Measurements from ENCODE around the gene CBY2.
A peak's percentile ranks its signal among the peaks of the same experiment; 100 is the strongest.

CBY2 gene

GRCh38 chr13:45702869-45703391 lies 810 bp downstream of the CBY2 start:
- no peak for DNase-seq (ENCODE audit: low read depth)

- no peak for DNase-seq (ENCODE audit: low read depth)
These were observed 2.2 kb downstream of the CBY2 start for GRCh38 chr13:45704211-45704739.

GRCh38 chr13:45704854-45705695 lies 3.0 kb downstream of the CBY2 start:
- DNase-seq (ENCODE audit: low read depth): no peak

- DNase-seq (ENCODE audit: low read depth): no peak
These were observed 3.8 kb downstream of the CBY2 start for GRCh38 chr13:45705918-45706317.

GRCh38 chr13:45707516-45708100 lies 5.5 kb downstream of the CBY2 start:
- no peak for DNase-seq (ENCODE audit: low read depth)

- DNase-seq (ENCODE audit: low read depth): no peak
These were observed 9.8 kb downstream of the CBY2 start for GRCh38 chr13:45711951-45712350.

- DNase-seq (ENCODE audit: low read depth): no peak
These were observed 11.1 kb downstream of the CBY2 start for GRCh38 chr13:45713106-45713690.

GRCh38 chr13:45713721-45714120 lies 11.6 kb downstream of the CBY2 start:
- DNase-seq (ENCODE audit: low read depth): no peak

GRCh38 chr13:45714170-45714569 lies 12.1 kb downstream of the CBY2 start:
- no peak for DNase-seq (ENCODE audit: low read depth)

- no peak for DNase-seq (ENCODE audit: low read depth)
These were observed 13.2 kb downstream of the CBY2 start for GRCh38 chr13:45715351-45715750.

GRCh38 chr13:45717349-45717748 lies 15.2 kb downstream of the CBY2 start:
- no peak for DNase-seq (ENCODE audit: low read depth)

- peak; percentile 21 for DNase-seq (ENCODE audit: low read depth)
These were observed 15.9 kb downstream of the CBY2 start for GRCh38 chr13:45718063-45718462.

GRCh38 chr13:45718992-45719391 lies 16.9 kb downstream of the CBY2 start:
- DNase-seq (ENCODE audit: low read depth): no peak

GRCh38 chr13:45721203-45721731 lies 19.1 kb downstream of the CBY2 start:
- no peak for DNase-seq (ENCODE audit: low read depth)

- no peak for DNase-seq (ENCODE audit: low read depth)
These were observed 21.7 kb downstream of the CBY2 start for GRCh38 chr13:45723798-45724197.

GRCh38 chr13:45728759-45729158 lies 26.6 kb downstream of the CBY2 start:
- DNase-seq (ENCODE audit: low read depth): no peak

- no peak for DNase-seq (ENCODE audit: low read depth)
These were observed 29.3 kb downstream of the CBY2 start for GRCh38 chr13:45731455-45731854.

- DNase-seq (ENCODE audit: low read depth): no peak
These were observed 30.8 kb downstream of the CBY2 start for GRCh38 chr13:45732916-45733315.

- no peak for DNase-seq (ENCODE audit: low read depth)
These were observed 31.2 kb downstream of the CBY2 start for GRCh38 chr13:45733361-45733760.

- DNase-seq (ENCODE audit: low read depth): no peak
These were observed 35.5 kb downstream of the CBY2 start for GRCh38 chr13:45737571-45738017.

GRCh38 chr13:45742985-45743384 lies 40.9 kb downstream of the CBY2 start:
- no peak for DNase-seq (ENCODE audit: low read depth)

- no peak for DNase-seq (ENCODE audit: low read depth)
These were observed 42.9 kb downstream of the CBY2 start for GRCh38 chr13:45744979-45745378.
